Measurements from ENCODE around the gene CELF1. TPM values are rescaled to one million over a fixed set of nuclear protein-coding genes. Genes with fewer than 3 reads are reported as not detected.

The CELF1 gene
- total and polyA plus RNA-seq, 10 of the 15 experiments (the other 5 are each of a cell fraction or from before 2014, with no cell fraction given) = 35.3 to 128 (median 85.7) TPM

- TF ChIP-seq ZBTB4 (CRISPR knock-in tag; IDR thresholded peaks at IDR 0.05) = no peak
- peak; percentile 65; the same call in 1 of the 2 replicates for TF ChIP-seq CBFB (IDR thresholded peaks at IDR 0.05; ENCODE audit: low read depth)
- TF ChIP-seq, protein P1, sequence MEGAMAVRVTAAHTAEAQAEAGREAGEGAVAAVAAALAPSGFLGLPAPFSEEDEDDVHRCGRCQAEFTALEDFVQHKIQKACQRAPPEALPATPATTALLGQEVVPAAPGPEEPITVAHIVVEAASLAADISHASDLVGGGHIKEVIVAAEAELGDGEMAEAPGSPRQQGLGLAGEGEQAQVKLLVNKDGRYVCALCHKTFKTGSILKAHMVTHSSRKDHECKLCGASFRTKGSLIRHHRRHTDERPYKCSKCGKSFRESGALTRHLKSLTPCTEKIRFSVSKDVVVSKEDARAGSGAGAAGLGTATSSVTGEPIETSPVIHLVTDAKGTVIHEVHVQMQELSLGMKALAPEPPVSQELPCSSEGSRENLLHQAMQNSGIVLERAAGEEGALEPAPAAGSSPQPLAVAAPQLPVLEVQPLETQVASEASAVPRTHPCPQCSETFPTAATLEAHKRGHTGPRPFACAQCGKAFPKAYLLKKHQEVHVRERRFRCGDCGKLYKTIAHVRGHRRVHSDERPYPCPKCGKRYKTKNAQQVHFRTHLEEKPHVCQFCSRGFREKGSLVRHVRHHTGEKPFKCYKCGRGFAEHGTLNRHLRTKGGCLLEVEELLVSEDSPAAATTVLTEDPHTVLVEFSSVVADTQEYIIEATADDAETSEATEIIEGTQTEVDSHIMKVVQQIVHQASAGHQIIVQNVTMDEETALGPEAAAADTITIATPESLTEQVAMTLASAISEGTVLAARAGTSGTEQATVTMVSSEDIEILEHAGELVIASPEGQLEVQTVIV (IDR thresholded peaks at IDR 0.05; ENCODE audit: borderline replicate concordance, partially characterized antibody) = peak; percentile 52
- TF ChIP-seq BACH1 (IDR thresholded peaks at IDR 0.05; ENCODE audit: borderline replicate concordance) = peak; percentile 42; the same call in 1 of the 2 replicates
- TF ChIP-seq KLF5 (IDR thresholded peaks at IDR 0.05; ENCODE audit: partially characterized antibody) = peak; percentile 79
- no peak; the same call in 1 of the 2 replicates for TF ChIP-seq NFIC (IDR thresholded peaks at IDR 0.05; ENCODE audit: low read depth, low read length)
- peak; percentile 54; the same call in 1 of the 2 replicates for TF ChIP-seq TCF3 (IDR thresholded peaks at IDR 0.05; ENCODE audit: borderline replicate concordance, insufficient read depth, low read depth, low read length)
- peak; percentile 57 for TF ChIP-seq MEF2B (IDR thresholded peaks at IDR 0.05; ENCODE audit: partially characterized antibody, poor library complexity, severe bottlenecking)
- TF ChIP-seq, protein P2, sequence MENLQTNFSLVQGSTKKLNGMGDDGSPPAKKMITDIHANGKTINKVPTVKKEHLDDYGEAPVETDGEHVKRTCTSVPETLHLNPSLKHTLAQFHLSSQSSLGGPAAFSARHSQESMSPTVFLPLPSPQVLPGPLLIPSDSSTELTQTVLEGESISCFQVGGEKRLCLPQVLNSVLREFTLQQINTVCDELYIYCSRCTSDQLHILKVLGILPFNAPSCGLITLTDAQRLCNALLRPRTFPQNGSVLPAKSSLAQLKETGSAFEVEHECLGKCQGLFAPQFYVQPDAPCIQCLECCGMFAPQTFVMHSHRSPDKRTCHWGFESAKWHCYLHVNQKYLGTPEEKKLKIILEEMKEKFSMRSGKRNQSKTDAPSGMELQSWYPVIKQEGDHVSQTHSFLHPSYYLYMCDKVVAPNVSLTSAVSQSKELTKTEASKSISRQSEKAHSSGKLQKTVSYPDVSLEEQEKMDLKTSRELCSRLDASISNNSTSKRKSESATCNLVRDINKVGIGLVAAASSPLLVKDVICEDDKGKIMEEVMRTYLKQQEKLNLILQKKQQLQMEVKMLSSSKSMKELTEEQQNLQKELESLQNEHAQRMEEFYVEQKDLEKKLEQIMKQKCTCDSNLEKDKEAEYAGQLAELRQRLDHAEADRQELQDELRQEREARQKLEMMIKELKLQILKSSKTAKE (IDR thresholded peaks at IDR 0.05; ENCODE audit: low read depth, poor library complexity, severe bottlenecking) = peak; percentile 90
- TF ChIP-seq IKZF2 (IDR thresholded peaks at IDR 0.05) = peak; percentile 61 to 62; a peak in 3 of 4 replicates
- no peak for TF ChIP-seq SMC3 (IDR thresholded peaks at IDR 0.05; ENCODE audit: borderline replicate concordance, low read length)
- TF ChIP-seq YY1 (IDR thresholded peaks at IDR 0.05; ENCODE audit: low read depth, low read length) = peak; percentile 98
- no peak; the same call in none of the 2 replicates for TF ChIP-seq NBN (IDR thresholded peaks at IDR 0.05)
- TF ChIP-seq, protein P3, sequence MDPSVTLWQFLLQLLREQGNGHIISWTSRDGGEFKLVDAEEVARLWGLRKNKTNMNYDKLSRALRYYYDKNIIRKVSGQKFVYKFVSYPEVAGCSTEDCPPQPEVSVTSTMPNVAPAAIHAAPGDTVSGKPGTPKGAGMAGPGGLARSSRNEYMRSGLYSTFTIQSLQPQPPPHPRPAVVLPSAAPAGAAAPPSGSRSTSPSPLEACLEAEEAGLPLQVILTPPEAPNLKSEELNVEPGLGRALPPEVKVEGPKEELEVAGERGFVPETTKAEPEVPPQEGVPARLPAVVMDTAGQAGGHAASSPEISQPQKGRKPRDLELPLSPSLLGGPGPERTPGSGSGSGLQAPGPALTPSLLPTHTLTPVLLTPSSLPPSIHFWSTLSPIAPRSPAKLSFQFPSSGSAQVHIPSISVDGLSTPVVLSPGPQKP (IDR thresholded peaks at IDR 0.05; ENCODE audit: low read depth, low read length) = peak; percentile 51; the same call in 1 of the 2 replicates
- TF ChIP-seq SRF (IDR thresholded peaks at IDR 0.05; ENCODE audit: low read depth in 2 of 2, low read length in 2 of 2) = no peak
Measured at GRCh38 chr11:47426062-47426956, 126.6 kb downstream of the CELF1 start, which contains the start of gene PSMC3 (continued).
